GM12878 (cell line): Measurements from ENCODE around the gene PCDH1. TPM values are rescaled to one million over a fixed set of nuclear protein-coding genes. Genes with fewer than 3 reads are reported as not detected.

ENCODE experiments used
- ATAC-seq: fragments of 200-7000 bp; cut with Tn5 transposase; 3 replicates; pipeline ENCODE4 v1.9.1; 2020; ENCODE audit warnings: mild to moderate bottlenecking, moderate library complexity
- BruUV-seq: library from RNA; stranded (reverse); fragments of 400-500 nt; replicated peaks from 2 replicates; lab custom pipeline; 2021; lab: Mats Ljungman, UMichigan
- CTCF ChIA-PET: fragments of 300-600 bp; sonication (Branson Sonifier 250); formaldehyde crosslinking; extraction: SDS; loops from one replicate; lab custom pipeline; 2021; ENCODE audit warnings: inconsistent platforms; lab: Yijun Ruan, JAX
- POLR2A ChIA-PET: fragments of 350-600 bp; formaldehyde crosslinking; extraction: SDS; loops from one replicate; lab custom pipeline; 2021; ENCODE audit warnings: inconsistent platforms; lab: Charles Lee
- RAD21 ChIA-PET: fragments of 300-600 bp; sonication (Branson Sonifier 250); formaldehyde crosslinking; loops from one replicate; lab custom pipeline; 2023; ENCODE audit warnings: antibody characterized with exemption; ENCODE audit not compliant: unreplicated experiment; lab: Charles Lee
- SMC1A ChIA-PET: fragments of 300-600 bp; sonication (Branson Sonifier 250); formaldehyde crosslinking; loops from one replicate; lab custom pipeline; 2023; ENCODE audit not compliant: unreplicated experiment, uncharacterized antibody; lab: Charles Lee
- DNase-seq: peaks from one replicate; pipeline ENCODE4 v3.0.0-alpha.2; 2011; ENCODE audit warnings: low read depth, low spot score
- FAIRE-seq: peaks from 3 replicates; lab custom pipeline; 2011; peaks lifted over from hg19 to GRCh38; lab: Jason Lieb, UNC
- H2AFZ ChIP-seq: 2 replicates; pipeline ENCODE4 v1.6.0; 2011; ENCODE audit warnings: low read depth, low read length, control low read depth; ENCODE audit not compliant: control insufficient read depth
- H3K27ac ChIP-seq: 2 replicates; pipeline ENCODE4 v1.5.1; 2011; ENCODE audit warnings: control low read depth; ENCODE audit not compliant: control insufficient read depth, insufficient read depth
- H3K27me3 ChIP-seq, 2 experiments: replicated peaks in 1 of 2; 2 replicates each; pipeline versions ENCODE4 v1.6.0 to v1.6.1; 2011; ENCODE audit warnings: low read length in 1 of 2; ENCODE audit not compliant: control insufficient read depth in 2 of 2, insufficient read depth in 2 of 2
- H3K36me3 ChIP-seq, 2 experiments: 2 replicates each; pipeline ENCODE4 v1.5.1; 2011; ENCODE audit warnings: low read length in 1 of 2; ENCODE audit not compliant: control insufficient read depth in 2 of 2, insufficient read depth in 2 of 2
- H3K4me1 ChIP-seq: 2 replicates; pipeline ENCODE4 v1.6.1; 2011; ENCODE audit warnings: mild to moderate bottlenecking, low read length, moderate library complexity, mixed read lengths; ENCODE audit not compliant: control insufficient read depth, insufficient read depth
- H3K4me2 ChIP-seq: 2 replicates; pipeline ENCODE4 v1.6.0; 2011; ENCODE audit warnings: control low read depth; ENCODE audit not compliant: control insufficient read depth, insufficient read depth
- H3K4me3 ChIP-seq: fragments of 200-600 bp; sonication (generic); 2 replicates; pipeline ENCODE4 v1.5.1; 2016
- H3K79me2 ChIP-seq: 2 replicates; pipeline ENCODE4 v1.6.0; 2011; ENCODE audit warnings: low read length; ENCODE audit not compliant: control insufficient read depth, insufficient read depth
- H3K9ac ChIP-seq: 2 replicates; pipeline ENCODE4 v1.8.0; 2011; ENCODE audit warnings: low read length, control low read depth, mixed read lengths; ENCODE audit not compliant: control insufficient read depth, insufficient read depth
- H3K9me3 ChIP-seq: replicated peaks from 3 replicates; pipeline ENCODE4 v1.5.1; 2011; ENCODE audit warnings: mild to moderate bottlenecking, low read length; ENCODE audit not compliant: control insufficient read depth, insufficient read depth
- H4K20me1 ChIP-seq: 2 replicates; pipeline ENCODE4 v1.6.0; 2011; ENCODE audit not compliant: control insufficient read depth, insufficient read depth
- ASH2L ChIP-seq: fragments of 300-600, 200-600 bp; sonication (generic); IDR thresholded peaks from 2 replicates; pipeline ENCODE4 v1.6.1; 2017; ENCODE audit warnings: low read depth, mild to moderate bottlenecking, borderline replicate concordance
- CBX5 ChIP-seq: sonication (generic); IDR thresholded peaks from 2 replicates; pipeline ENCODE4 v1.6.1; 2016; ENCODE audit warnings: low read depth, moderate library complexity, mild to moderate bottlenecking, inconsistent platforms
- CEBPZ ChIP-seq: fragments of 150-350 bp; IDR thresholded peaks from 2 replicates; pipeline ENCODE4 v1.6.1; 2016; ENCODE audit warnings: low read depth, low read length
- CHD4 ChIP-seq: fragments of 200-600 bp; sonication (generic); IDR thresholded peaks from 2 replicates; pipeline ENCODE4 v1.6.1; 2016; ENCODE audit warnings: mild to moderate bottlenecking
- CREM ChIP-seq: IDR thresholded peaks from 2 replicates; pipeline ENCODE4 v1.6.1; 2014; ENCODE audit warnings: antibody characterized with exemption, low read depth
- EZH2 ChIP-seq: IDR thresholded peaks from 2 replicates; pipeline ENCODE4 v1.6.1; 2012; ENCODE audit warnings: low read depth, mild to moderate bottlenecking, control low read depth, inconsistent platforms, low read length, borderline replicate concordance; ENCODE audit not compliant: control insufficient read depth
- IRF5 ChIP-seq: fragments of 450-650 bp; IDR thresholded peaks from 2 replicates; pipeline ENCODE4 v1.6.1; 2017; ENCODE audit warnings: borderline replicate concordance
- JUNB ChIP-seq: IDR thresholded peaks from 2 replicates; pipeline ENCODE4 v1.6.1; 2016; ENCODE audit warnings: antibody characterized with exemption, mild to moderate bottlenecking
- KAT2A ChIP-seq: conservative IDR thresholded peaks from 2 replicates; pipeline ENCODE4 v1.6.1; 2011; ENCODE audit warnings: low read depth, low read length; ENCODE audit not compliant: control insufficient read depth
- POLR2A ChIP-seq: IDR thresholded peaks from 2 replicates; pipeline ENCODE4 v1.6.1; 2011; ENCODE audit warnings: low read depth, mild to moderate bottlenecking, low read length
- POLR2AphosphoS2 ChIP-seq: IDR thresholded peaks from 2 replicates; pipeline ENCODE4 v1.6.1; 2011; ENCODE audit warnings: low read depth, mild to moderate bottlenecking, low read length, improper control_type of control experiment, moderate library complexity
- RAD51 ChIP-seq: fragments of 450-650 bp; IDR thresholded peaks from 2 replicates; pipeline ENCODE4 v1.6.1; 2016; ENCODE audit warnings: moderate library complexity, mild to moderate bottlenecking, inconsistent platforms
- RFX5 ChIP-seq: IDR thresholded peaks from 2 replicates; pipeline ENCODE4 v1.6.1; 2011; ENCODE audit warnings: low read depth, low read length, improper control_type of control experiment
- SPI1 ChIP-seq: IDR thresholded peaks from 2 replicates; pipeline ENCODE4 v1.6.1; 2011; ENCODE audit warnings: low read depth, mild to moderate bottlenecking, low read length, moderate library complexity, borderline replicate concordance; ENCODE audit not compliant: insufficient read depth
- SREBF1 ChIP-seq: IDR thresholded peaks from 2 replicates; pipeline ENCODE4 v1.6.1; 2012; ENCODE audit warnings: mild to moderate bottlenecking, low read length
- SUPT20H ChIP-seq: IDR thresholded peaks from 2 replicates; pipeline ENCODE4 v1.6.1; 2011; ENCODE audit warnings: low read depth, mild to moderate bottlenecking, low read length, moderate library complexity, borderline replicate concordance; ENCODE audit not compliant: control insufficient read depth
- WGBS: methylation state at CpG from one replicate; pipeline ENCODE4 v1.1.6; 2016; ENCODE audit warnings: low lambda C conversion rate; ENCODE audit not compliant: insufficient replicate concordance, insufficient coverage; ENCODE audit errors: missing lambda C conversion rate; 5-methylcytosine and 5-hydroxymethylcytosine counted together
- in situ Hi-C: fragments of 300-500 bp; cut with MboI; formaldehyde crosslinking; loops from 9 replicates; pipeline ENCODE4 v1.14.3; 2018; ENCODE audit warnings: mixed read lengths
- intact Hi-C: fragments of 100-400 bp; cut with micrococcal nuclease; formaldehyde crosslinking; loops from one replicate; pipeline ENCODE4 v1.14.2; 2022; ENCODE audit not compliant: unreplicated experiment
- polyA plus RNA-seq, 11 experiments: library from polyadenylated mRNA; depleted of rRNA in 4 of 11; unstranded in 6 of 11; stranded (reverse) in 5 of 11; fragments of >200 nt; fragmentation: Nextera tagmentation in 4 of 11; fragmentation: Illumina TruSeq in 1 of 11; extraction: Ambion mirVana in 4 of 11; extraction: Trizol in 1 of 11; gene quantifications; 1 replicate in 1 of 11; 2 replicates in 10 of 11; pipeline versions ENCODE4 v1.2.1 to v1.2.3, GENCODE V29; 2011 to 2016; ENCODE audit warnings: inconsistent platforms in 2 of 11, missing spikeins in 2 of 11, low read depth in 1 of 11
- total RNA-seq, 4 experiments: library from RNA; depleted of rRNA in 3 of 4; stranded (reverse); fragments of >200 nt in 3 of 4; fragmentation: Illumina TruSeq in 1 of 4; extraction: Trizol in 1 of 4; gene quantifications; 2 replicates each; pipeline versions ENCODE4 v1.2.1 to v1.2.3, GENCODE V29; 2013 to 2021

The PCDH1 gene
- total and polyA plus RNA-seq, 10 of the 15 experiments (the other 5 are each of a cell fraction or from before 2014, with no cell fraction given), result 0.07 to 0.36 (median 0.16) TPM; not detected in 7

GRCh38 chr5:141806626-141807025 lies 71.6 kb downstream of the PCDH1 start (continued):
- no peak for TF ChIP-seq CEBPZ
- no peak for TF ChIP-seq CBX5
- TF ChIP-seq RFX5, result no peak
- TF ChIP-seq SREBF1, result no peak
- TF ChIP-seq RAD51, result no peak
- no peak for TF ChIP-seq POLR2A

- Histone ChIP-seq H3K9me3 (no peaks in the 10 kb centered on the region), H3K4me3 (no peak overlapping the region), H3K79me2 (no peaks in the 10 kb centered on the region), H2AFZ (no peak overlapping the region), H3K9ac (no peak overlapping the region), H3K27ac (no peak overlapping the region), H3K27me3 (peaks cover 3 to 14% of the 10 kb centered on the region in 2 experiments), H3K4me2 (no peak overlapping the region), H3K36me3 (no peaks in the 10 kb centered on the region; a peak in 1 of 4 replicates), H3K4me1 (no peaks in the 10 kb centered on the region), H4K20me1 (no peaks in the 10 kb centered on the region)
- intact Hi-C loops, result no loop called here
- ATAC-seq, result no peak
- BruUV-seq, result no TSS peak
- ChIA-PET SMC1A (no interaction called here), POLR2A (no interaction called here), CTCF (interaction anchor here (1.8 kb wide), 1 partner anchor 10 kb away, joined by 4 read pairs; no protein-coding TSS in a partner anchor), RAD21 (interaction anchor here (1.1 kb wide), 1 partner anchor 11 kb away, joined by 3 read pairs; no protein-coding TSS in a partner anchor)
- no peak for FAIRE-seq
- WGBS, result 0% methylated on average over 10 of the region's 10 CpGs
- in situ Hi-C loops, result no loop called here
- DNase-seq, result no peak
- TF ChIP-seq IRF5 (no peak), EZH2 (no peak), JUNB (no peak), SUPT20H (no peak), SPI1 (no peak), POLR2AphosphoS2 (no peak), ASH2L (no peak), CHD4 (no peak), KAT2A (no peak), CREM (no peak)
Observed at GRCh38 chr5:141805874-141806595, 72.2 kb downstream of the PCDH1 start.
